Neural cell (in vitro differentiated cells): ENCODE results near the gene LSAMP. TPM values are rescaled to one million over a fixed set of nuclear protein-coding genes. Genes with fewer than 3 reads are reported as not detected.

Experiments used
- H2AFZ ChIP-seq: fragments of 200-600, 300-800 bp; sonication (generic), shearing (Covaris generic); 2 replicates; pipeline ENCODE4 v1.6.0; 2014; ENCODE audit warnings: low read depth, mild to moderate bottlenecking, antibody characterized with exemption, low read length, moderate library complexity
- H3F3A ChIP-seq: fragments of 200-600 bp; shearing (Covaris generic); 2 replicates; pipeline ENCODE4 v1.6.1; 2016; ENCODE audit warnings: mild to moderate bottlenecking, moderate library complexity, mixed read lengths, antibody characterized with exemption, low read length; ENCODE audit not compliant: insufficient read depth, poor library complexity, severe bottlenecking
- H3K27ac ChIP-seq: fragments of 200-600, 300-800 bp; sonication (generic), shearing (Covaris generic); 2 replicates; pipeline ENCODE4 v1.5.1; 2014; ENCODE audit warnings: mild to moderate bottlenecking, low read length, moderate library complexity
- H3K27me3 ChIP-seq: fragments of 300-800, 200-600 bp; sonication (generic), shearing (Covaris generic); 2 replicates; pipeline ENCODE4 v1.6.0; 2014; ENCODE audit warnings: mild to moderate bottlenecking, low read depth, low read length, moderate library complexity; ENCODE audit not compliant: insufficient read depth
- H3K36me3 ChIP-seq: fragments of 300-800, 200-600 bp; sonication (generic), shearing (Covaris generic); 2 replicates; pipeline ENCODE4 v1.5.1; 2014; ENCODE audit warnings: mild to moderate bottlenecking, antibody characterized with exemption, low read length, moderate library complexity; ENCODE audit not compliant: insufficient read depth
- H3K4me2 ChIP-seq: fragments of 300-800, 200-600 bp; sonication (generic), shearing (Covaris generic); 2 replicates; pipeline ENCODE4 v1.6.0; 2014; ENCODE audit warnings: mild to moderate bottlenecking, low read length
- H3K4me3 ChIP-seq: fragments of 300-800, 200-600 bp; sonication (generic), shearing (Covaris generic); 2 replicates; pipeline ENCODE4 v1.5.1; 2014; ENCODE audit warnings: mild to moderate bottlenecking, low read length, moderate library complexity
- H3K79me2 ChIP-seq: fragments of 200-600 bp; shearing (Covaris generic); replicated peaks from 2 replicates; pipeline ENCODE4 v1.6.0; 2014; ENCODE audit warnings: mild to moderate bottlenecking, low read length, moderate library complexity; ENCODE audit not compliant: insufficient read depth
- H3K9ac ChIP-seq: fragments of 300-800, 200-600 bp; sonication (generic), shearing (Covaris generic); 2 replicates; pipeline ENCODE4 v1.6.1; 2016; ENCODE audit warnings: mild to moderate bottlenecking, low read length, mixed read lengths
- H3K9me2 ChIP-seq: fragments of 200-600 bp; shearing (Covaris generic); 2 replicates; pipeline ENCODE4 v1.6.1; 2016; ENCODE audit warnings: mild to moderate bottlenecking, low read length, mixed read lengths; ENCODE audit not compliant: insufficient read depth
- H3K9me3 ChIP-seq: fragments of 200-600, 300-800 bp; sonication (generic), shearing (Covaris generic); 2 replicates; pipeline ENCODE4 v1.6.1; 2016; ENCODE audit warnings: mild to moderate bottlenecking, mixed run types, low read length, moderate library complexity, mixed read lengths
- H4K20me1 ChIP-seq: fragments of 200-600 bp; shearing (Covaris generic); 2 replicates; pipeline ENCODE4 v1.6.1; 2016; ENCODE audit warnings: mild to moderate bottlenecking, mixed run types; ENCODE audit not compliant: insufficient read depth
- CTCF ChIP-seq: fragments of 450-650 bp; IDR thresholded peaks from 2 replicates; pipeline ENCODE4 v1.5.1; 2014; ENCODE audit warnings: antibody characterized with exemption, mild to moderate bottlenecking, moderate library complexity; ENCODE audit not compliant: poor library complexity, severe bottlenecking
- EP300 ChIP-seq: fragments of 450-650 bp; conservative IDR thresholded peaks from 2 replicates; pipeline ENCODE4 v1.6.1; 2014; ENCODE audit warnings: antibody characterized with exemption, mild to moderate bottlenecking, moderate library complexity; ENCODE audit not compliant: poor library complexity, severe bottlenecking
- EZH2 ChIP-seq: fragments of 200-600, 300-800 bp; shearing (Covaris generic), sonication (generic); IDR thresholded peaks from 2 replicates; pipeline ENCODE4 v1.6.1; 2014; ENCODE audit warnings: antibody characterized with exemption, low read length, borderline replicate concordance, mild to moderate bottlenecking; ENCODE audit not compliant: insufficient read depth, poor library complexity, severe bottlenecking
- MXI1 ChIP-seq: fragments of 450-650 bp; conservative IDR thresholded peaks from 2 replicates; pipeline ENCODE4 v1.6.1; 2014; ENCODE audit warnings: antibody characterized with exemption, mild to moderate bottlenecking; ENCODE audit not compliant: poor library complexity, severe bottlenecking
- POLR2AphosphoS5 ChIP-seq: IDR thresholded peaks from 2 replicates; pipeline ENCODE4 v1.6.1; 2012
- RAD21 ChIP-seq: fragments of 450-650 bp; conservative IDR thresholded peaks from 2 replicates; pipeline ENCODE4 v1.6.1; 2014; ENCODE audit warnings: antibody characterized with exemption, mild to moderate bottlenecking, moderate library complexity
- REST ChIP-seq: IDR thresholded peaks from 2 replicates; pipeline ENCODE4 v1.6.1; 2012; ENCODE audit warnings: borderline replicate concordance
- SMC3 ChIP-seq: fragments of 450-650 bp; conservative IDR thresholded peaks from 2 replicates; pipeline ENCODE4 v1.6.1; 2014; ENCODE audit warnings: antibody characterized with exemption, mild to moderate bottlenecking, moderate library complexity; ENCODE audit not compliant: poor library complexity
- TAF1 ChIP-seq: IDR thresholded peaks from 2 replicates; pipeline ENCODE4 v1.6.1; 2012; ENCODE audit warnings: low read depth
- polyA plus RNA-seq: library from polyadenylated mRNA; depleted of rRNA; stranded (reverse); fragments of >200 nt; gene quantifications from 2 replicates; pipeline ENCODE4 v1.2.3, GENCODE V29; 2014

LSAMP gene
- polyA plus RNA-seq, 1 donor from 2014 or later, result 93.6 TPM

GRCh38 chr3:116238846-116239565 lies 206.3 kb downstream of the LSAMP start:
- Histone ChIP-seq H3K79me2 (no peaks in the 10 kb centered on the region), H4K20me1 (no peaks in the 10 kb centered on the region), H3K4me2 (no peak overlapping the region), H3F3A (no peaks in the 10 kb centered on the region), H3K9ac (no peak overlapping the region), H3K27me3 (no peaks in the 10 kb centered on the region), H3K9me2 (no peaks in the 10 kb centered on the region), H2AFZ (no peak overlapping the region), H3K9me3 (no peaks in the 10 kb centered on the region), H3K36me3 (no peaks in the 10 kb centered on the region), H3K27ac (no peak overlapping the region), H3K4me3 (no peak overlapping the region)
- TF ChIP-seq EP300 (no peak), CTCF (no peak), EZH2 (no peak), SMC3 (no peak), RAD21 (no peak), MXI1 (no peak), POLR2AphosphoS5 (no peak), TAF1 (no peak), REST (no peak)

GRCh38 chr3:116233711-116234357 lies 211.5 kb downstream of the LSAMP start:
- H3K27ac ChIP-seq, result no peak overlapping the region
- H3K4me2 ChIP-seq, result no peak overlapping the region
- H3K9me2 ChIP-seq, result no peaks in the 10 kb centered on the region
- H2AFZ ChIP-seq, result no peak overlapping the region
- no peak overlapping the region for H3K4me3 ChIP-seq
- H3K79me2 ChIP-seq, result no peaks in the 10 kb centered on the region
- H3K36me3 ChIP-seq, result no peaks in the 10 kb centered on the region
- no peak overlapping the region for H3K9ac ChIP-seq
- no peaks in the 10 kb centered on the region for H3K27me3 ChIP-seq
- H4K20me1 ChIP-seq, result no peaks in the 10 kb centered on the region
- TF ChIP-seq EZH2 (no peak), EP300 (no peak), MXI1 (no peak), TAF1 (no peak), SMC3 (no peak), REST (no peak), CTCF (no peak), POLR2AphosphoS5 (no peak)
- no peaks in the 10 kb centered on the region for H3K9me3 ChIP-seq
- no peaks in the 10 kb centered on the region for H3F3A ChIP-seq
